Ascending aorta (tissue), 2 donors: Measurements from ENCODE around the gene CLEC16A. TPM values are rescaled to one million over a fixed set of nuclear protein-coding genes. Genes with fewer than 3 reads are reported as not detected.

Experiments used
- DNase-seq, 2 donors: peaks; one replicate each; pipeline ENCODE4 v3.0.0-alpha.2; 2019; ENCODE audit warnings: low spot score in 2 of 2
- H3K27ac ChIP-seq, 2 donors: fragments of 200-600 bp; sonication (generic); one replicate each; pipeline ENCODE4 v1.5.1; 2016 to 2017; ENCODE audit warnings: mild to moderate bottlenecking in 1 of 2
- H3K27me3 ChIP-seq: fragments of 200-600 bp; sonication (generic); one replicate; pipeline ENCODE4 v1.5.1; 2017
- H3K36me3 ChIP-seq, 2 donors: fragments of 200-600 bp; sonication (generic); one replicate each; pipeline ENCODE4 v1.5.1; 2016
- H3K4me1 ChIP-seq, 2 donors: fragments of 200-600 bp; sonication (generic); one replicate each; pipeline ENCODE4 v1.5.1; 2016 to 2017; ENCODE audit warnings: mild to moderate bottlenecking in 1 of 2
- H3K4me3 ChIP-seq, 2 donors: fragments of 200-600 bp; sonication (generic); one replicate each; pipeline ENCODE4 v1.5.1; 2016 to 2017; ENCODE audit warnings: mild to moderate bottlenecking in 1 of 2
- H3K9me3 ChIP-seq, 2 donors: fragments of 200-600 bp; sonication (generic); one replicate each; pipeline ENCODE4 v1.5.1; 2016
- CTCF ChIP-seq, 3 experiments: fragments of 200-600 bp in 2 of 3; fragments of 450-650 bp in 1 of 3; sonication (generic) in 2 of 3; IDR thresholded peaks; one replicate each; pipeline ENCODE4 v1.5.1; 2016 to 2019; ENCODE audit warnings: antibody characterized with exemption in 3 of 3, mild to moderate bottlenecking in 1 of 3, moderate library complexity in 1 of 3
- intact Hi-C: fragments of 100-400 bp; cut with DNase I; formaldehyde crosslinking; loops from one replicate; pipeline ENCODE4 v1.15.1; 2023
- total RNA-seq: library from RNA; depleted of rRNA; stranded (reverse); fragments of >200 nt; gene quantifications from one replicate; pipeline ENCODE4 v1.1.0, GENCODE V29; 2016

CLEC16A gene
- total RNA-seq, 1 donor from 2014 or later = 16.2 TPM

DNA sequence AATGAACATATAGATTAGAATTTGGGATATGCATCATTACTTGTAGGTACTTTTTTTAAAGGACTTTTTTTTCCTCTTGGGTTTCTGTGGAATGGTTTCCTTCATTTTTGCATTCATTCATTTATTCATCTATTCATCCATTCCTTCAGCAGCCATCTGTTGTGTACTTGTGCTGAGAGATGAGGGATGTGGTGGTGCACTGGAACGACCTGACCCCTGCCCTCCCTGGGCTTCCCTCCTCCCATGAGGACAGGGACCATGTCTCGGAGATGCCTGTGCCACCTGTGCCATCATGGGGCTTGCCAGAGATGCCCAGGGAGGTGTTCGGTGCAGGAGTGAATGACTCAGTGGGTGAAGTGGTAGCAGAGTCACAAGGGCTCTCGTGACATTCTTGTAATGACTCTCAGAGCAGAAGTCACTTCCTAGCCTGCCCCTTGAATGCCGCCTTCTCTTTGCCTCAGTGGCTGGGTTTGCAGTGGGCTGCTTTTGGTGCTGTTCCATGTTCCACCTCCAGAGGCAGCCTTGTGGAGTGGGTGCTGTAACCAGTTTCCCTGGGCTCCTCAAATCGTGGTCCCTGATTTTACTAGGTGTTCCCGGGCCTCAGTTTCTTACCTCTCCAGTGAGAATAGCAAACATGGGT lies 43.9 kb downstream of the CLEC16A start:
- intact Hi-C loops = no loop called here
- H3K36me3 ChIP-seq = peaks cover 0 to 21% of the 10 kb centered on the region in 2 donors
- H3K4me3 ChIP-seq = no peak overlapping the region

GRCh38 chr16:10988879-10989278 lies 44.5 kb downstream of the CLEC16A start:
- Histone ChIP-seq H3K4me3 (no peak overlapping the region), H3K36me3 (peaks cover 0 to 22% of the 10 kb centered on the region in 2 donors), H3K27ac (no peak overlapping the region), H3K4me1 (no peaks in the 10 kb centered on the region), H3K9me3 (no peaks in the 10 kb centered on the region), H3K27me3 (no peaks in the 10 kb centered on the region)
- TF ChIP-seq CTCF (IDR thresholded peaks at IDR 0.05) = no peak
- intact Hi-C loops = no loop called here
- no peak for DNase-seq

More for the DNA sequence above, 43.9 kb downstream of the CLEC16A start:
- DNase-seq = no peak
- Histone ChIP-seq H3K27ac (no peak overlapping the region), H3K4me1 (no peaks in the 10 kb centered on the region), H3K9me3 (no peaks in the 10 kb centered on the region), H3K27me3 (no peaks in the 10 kb centered on the region)
- peak in 1 of 3 experiments; percentile 20 for TF ChIP-seq CTCF (IDR thresholded peaks at IDR 0.05)

DNA sequence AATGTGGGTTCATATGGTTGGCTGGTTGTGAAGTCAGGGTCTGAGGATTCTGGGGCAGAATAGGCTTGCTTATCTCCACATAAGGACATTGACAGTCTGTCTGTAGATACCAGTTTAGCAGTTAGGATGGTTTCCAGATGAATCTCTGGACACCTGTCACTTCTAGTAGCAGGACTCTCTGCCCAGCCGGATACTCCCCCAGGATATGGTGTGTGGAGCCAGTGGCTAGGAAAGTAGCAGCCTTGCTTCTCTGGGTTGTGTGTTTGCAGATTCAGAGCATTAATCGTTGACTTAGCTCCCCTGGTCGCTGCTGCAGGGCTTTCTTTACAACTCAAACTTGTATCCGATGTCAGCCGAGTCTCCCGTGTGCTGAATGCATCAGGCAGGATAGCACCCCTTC lies 45.2 kb downstream of the CLEC16A start:
- intact Hi-C loops = no loop called here
- Histone ChIP-seq H3K4me3 (no peak overlapping the region), H3K4me1 (no peaks in the 10 kb centered on the region), H3K27me3 (no peaks in the 10 kb centered on the region), H3K9me3 (no peaks in the 10 kb centered on the region), H3K27ac (no peak overlapping the region), H3K36me3 (peaks cover 6 to 29% of the 10 kb centered on the region in 2 donors)
- no peak for TF ChIP-seq CTCF (IDR thresholded peaks at IDR 0.05)
- no peak for DNase-seq

GRCh38 chr16:10990378-10990777 lies 46.0 kb downstream of the CLEC16A start:
- no peaks in the 10 kb centered on the region for H3K9me3 ChIP-seq
- intact Hi-C loops = no loop called here
- H3K27me3 ChIP-seq = no peaks in the 10 kb centered on the region
- peaks cover 6 to 32% of the 10 kb centered on the region in 2 donors for H3K36me3 ChIP-seq
- no peak for TF ChIP-seq CTCF (IDR thresholded peaks at IDR 0.05)
- no peak overlapping the region for H3K4me3 ChIP-seq
- no peak overlapping the region for H3K27ac ChIP-seq
- no peak for DNase-seq
- no peaks in the 10 kb centered on the region for H3K4me1 ChIP-seq

GRCh38 chr16:10992112-10992511 lies 47.7 kb downstream of the CLEC16A start:
- intact Hi-C loops = no loop called here

More at GRCh38 chr16:10992112-10992511, 47.7 kb downstream of the CLEC16A start:
- no peak for TF ChIP-seq CTCF (IDR thresholded peaks at IDR 0.05)
- Histone ChIP-seq H3K4me1 (no peaks in the 10 kb centered on the region), H3K27me3 (no peaks in the 10 kb centered on the region), H3K4me3 (no peak overlapping the region), H3K9me3 (no peaks in the 10 kb centered on the region), H3K27ac (no peak overlapping the region), H3K36me3 (peaks cover 13 to 39% of the 10 kb centered on the region in 2 donors)
- DNase-seq = no peak
